ENCODE results near the gene RANBP1. TPM values are rescaled to one million over a fixed set of nuclear protein-coding genes. Genes with fewer than 3 reads are reported as not detected.

The RANBP1 gene
- total RNA-seq, 1 experiment from 2014 or later, result 509 TPM

GRCh38 chr22:20129747-20130014 lies 13.8 kb downstream of the RANBP1 start:
- intact Hi-C loops (cut with micrococcal nuclease; ENCODE audit: unreplicated experiment), result loop anchor here (5.0 kb wide), 1 partner anchor 157 kb away; no protein-coding TSS in a partner anchor
- H3K27ac ChIP-seq (ENCODE audit: low read depth, low read length, poor library complexity, severe bottlenecking), result no peak overlapping the region
- POLR2A ChIA-PET (ENCODE audit: low non-redundant PET), result no interaction called here
- no peak for TF ChIP-seq CTCF (conservative IDR thresholded peaks at IDR 0.05; ENCODE audit: low read depth, low read length)
- TF ChIP-seq EZH2 (IDR thresholded peaks at IDR 0.05; ENCODE audit: borderline replicate concordance, low read depth, low read length, poor library complexity, severe bottlenecking), result no peak
- H3K9me3 ChIP-seq (ENCODE audit: low read depth, low read length, poor library complexity, severe bottlenecking), result no peaks in the 10 kb centered on the region
- BruUV-seq (replicated peaks), result no TSS peak
- DNase-seq (ENCODE audit: low spot score), result no peak
- peaks cover 34% of the 10 kb centered on the region for H3K36me3 ChIP-seq (ENCODE audit: insufficient read depth, low read length, poor library complexity, severe bottlenecking)
- H3K27me3 ChIP-seq (replicated peaks; ENCODE audit: insufficient read depth, low read depth, low read length, poor library complexity), result no peaks in the 10 kb centered on the region
- peaks cover 5% of the 10 kb centered on the region for H3K4me1 ChIP-seq (ENCODE audit: insufficient read depth, low read length, poor library complexity, severe bottlenecking)
- H3K4me3 ChIP-seq (ENCODE audit: low read depth, low read length, poor library complexity, severe bottlenecking), result no peak overlapping the region
- CTCF ChIA-PET, result no interaction called here

GRCh38 chr22:20130319-20130718 lies 14.4 kb downstream of the RANBP1 start:
- Histone ChIP-seq H3K9me3 (ENCODE audit: low read depth, low read length, poor library complexity, severe bottlenecking) (no peaks in the 10 kb centered on the region), H3K4me3 (ENCODE audit: low read depth, low read length, poor library complexity, severe bottlenecking) (peak overlapping the region; percentile 88), H3K36me3 (ENCODE audit: insufficient read depth, low read length, poor library complexity, severe bottlenecking) (peaks cover 28% of the 10 kb centered on the region), H3K4me1 (ENCODE audit: insufficient read depth, low read length, poor library complexity, severe bottlenecking) (peaks cover 5% of the 10 kb centered on the region), H3K27ac (ENCODE audit: low read depth, low read length, poor library complexity, severe bottlenecking) (peak overlapping the region; percentile 87), H3K27me3 (replicated peaks; ENCODE audit: insufficient read depth, low read depth, low read length, poor library complexity) (no peaks in the 10 kb centered on the region)
- no peak for DNase-seq (ENCODE audit: low spot score)
- ChIA-PET CTCF (no interaction called here), POLR2A (ENCODE audit: low non-redundant PET) (no interaction called here)
- TF ChIP-seq CTCF (conservative IDR thresholded peaks at IDR 0.05; ENCODE audit: low read depth, low read length), result no peak
- TF ChIP-seq EZH2 (IDR thresholded peaks at IDR 0.05; ENCODE audit: borderline replicate concordance, low read depth, low read length, poor library complexity, severe bottlenecking), result no peak
- intact Hi-C loops (cut with micrococcal nuclease; ENCODE audit: unreplicated experiment), result no loop called here
- no TSS peak for BruUV-seq (replicated peaks)

- TF ChIP-seq EZH2 (IDR thresholded peaks at IDR 0.05; ENCODE audit: borderline replicate concordance, low read depth, low read length, poor library complexity, severe bottlenecking) (no peak), CTCF (conservative IDR thresholded peaks at IDR 0.05; ENCODE audit: low read depth, low read length) (no peak)
- ChIA-PET POLR2A (ENCODE audit: low non-redundant PET) (no interaction called here), CTCF (no interaction called here)
- Histone ChIP-seq H3K27ac (ENCODE audit: low read depth, low read length, poor library complexity, severe bottlenecking) (peak overlapping the region; percentile 87), H3K9me3 (ENCODE audit: low read depth, low read length, poor library complexity, severe bottlenecking) (no peaks in the 10 kb centered on the region), H3K36me3 (ENCODE audit: insufficient read depth, low read length, poor library complexity, severe bottlenecking) (peaks cover 21% of the 10 kb centered on the region), H3K27me3 (replicated peaks; ENCODE audit: insufficient read depth, low read depth, low read length, poor library complexity) (no peaks in the 10 kb centered on the region), H3K4me3 (ENCODE audit: low read depth, low read length, poor library complexity, severe bottlenecking) (peak overlapping the region; percentile 88), H3K4me1 (ENCODE audit: insufficient read depth, low read length, poor library complexity, severe bottlenecking) (peaks cover 5% of the 10 kb centered on the region)
- peak; percentile 82 for DNase-seq (ENCODE audit: low spot score)
- no TSS peak for BruUV-seq (replicated peaks)
- intact Hi-C loops (cut with micrococcal nuclease; ENCODE audit: unreplicated experiment), result no loop called here
These were observed 15.1 kb downstream of the RANBP1 start for GRCh38 chr22:20130731-20131596.

All from A673 (cell line).